Activated naive CD4-positive, alpha-beta T cell treated with anti-CD3 and anti-CD28 coated beads, Interleukin-2, amount 50 U/mL, for 72 hours (primary cell): ENCODE data around the gene LRBA. TPM values are rescaled to one million over a fixed set of nuclear protein-coding genes. Genes with fewer than 3 reads are reported as not detected.

Experiments used
- ATAC-seq, 2 donors: fragments of 150-1000 bp; cut with Tn5 transposase; 2 replicates each; pipeline ENCODE4 v1.10.0; 2021; ENCODE audit warnings: mild to moderate bottlenecking in 2 of 2, moderate library complexity in 2 of 2
- DNase-seq, 2 donors: peaks; one replicate each; pipeline ENCODE4 v3.0.0; 2021 to 2022; ENCODE audit warnings: low spot score in 2 of 2
- H3K27ac Mint-ChIP-seq, 2 donors: one replicate each; pipeline ENCODE4 v1.8.0; 2022; ENCODE audit warnings: mild to moderate bottlenecking in 2 of 2, mixed read lengths in 2 of 2
- H3K36me3 Mint-ChIP-seq, 2 donors: one replicate each; pipeline ENCODE4 v1.8.0; 2022; ENCODE audit warnings: mixed read lengths in 2 of 2
- H3K9me3 Mint-ChIP-seq, 2 donors: one replicate each; pipeline ENCODE4 v1.8.0; 2022; ENCODE audit warnings: mixed read lengths in 2 of 2
- total RNA-seq, 2 donors: library from RNA; stranded (reverse); gene quantifications; one replicate each; pipeline ENCODE4 v1.2.3, GENCODE V29; 2022

Gene LRBA
- total RNA-seq, 2 donors from 2014 or later = 72.0 to 77.9 TPM

DNA sequence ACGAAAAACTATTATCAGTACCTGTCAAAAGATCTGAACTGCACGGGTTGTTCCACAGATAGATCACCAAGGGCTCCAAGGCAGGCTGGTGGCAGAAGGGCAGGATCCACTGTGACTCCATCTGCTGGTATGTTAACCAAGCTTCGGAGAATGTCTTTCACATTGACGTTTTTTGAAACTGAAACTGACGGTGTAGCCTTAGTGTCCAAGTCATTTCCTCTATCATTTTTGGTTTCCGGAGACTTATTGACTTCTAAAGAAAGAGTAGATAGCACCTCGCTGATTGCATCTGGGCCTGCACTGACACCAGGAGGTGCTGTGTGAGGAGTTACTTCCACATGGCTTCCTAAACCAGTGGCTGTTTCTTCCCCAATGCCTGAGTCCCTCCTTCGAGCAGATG lies 186.9 kb downstream of the LRBA start:
- ATAC-seq = peak; percentile 83 to 92
- Mint-ChIP-seq H3K27ac (no peak overlapping the region), H3K36me3 (peaks cover 26% of the 10 kb centered on the region in 2 donors), H3K9me3 (no peaks in the 10 kb centered on the region)
- DNase-seq = no peak

DNA sequence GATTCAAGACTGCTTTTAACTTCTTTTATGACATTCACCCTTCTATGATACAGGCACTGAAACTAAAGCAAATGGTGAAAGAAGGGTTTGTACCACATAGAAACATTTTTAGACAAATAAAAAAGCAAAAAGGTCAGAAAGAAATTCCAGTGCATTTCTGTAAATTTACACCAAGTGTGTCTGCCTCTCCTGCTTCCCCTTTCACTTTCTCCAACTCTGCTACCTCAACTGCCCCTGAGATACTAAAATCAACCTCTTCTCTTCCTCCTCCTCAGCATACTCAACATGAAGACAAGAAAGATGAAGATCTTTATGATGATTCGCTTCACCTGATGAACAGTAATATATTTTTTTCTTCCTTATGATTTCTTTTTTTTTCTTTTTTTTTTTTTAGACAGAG lies 187.9 kb downstream of the LRBA start:
- ATAC-seq (no peak), DNase-seq (no peak)
- peak overlapping the region; percentile 15 to 31 for H3K27ac Mint-ChIP-seq
- H3K36me3 Mint-ChIP-seq = peaks cover 26% of the 10 kb centered on the region in 2 donors
- no peaks in the 10 kb centered on the region for H3K9me3 Mint-ChIP-seq

DNA sequence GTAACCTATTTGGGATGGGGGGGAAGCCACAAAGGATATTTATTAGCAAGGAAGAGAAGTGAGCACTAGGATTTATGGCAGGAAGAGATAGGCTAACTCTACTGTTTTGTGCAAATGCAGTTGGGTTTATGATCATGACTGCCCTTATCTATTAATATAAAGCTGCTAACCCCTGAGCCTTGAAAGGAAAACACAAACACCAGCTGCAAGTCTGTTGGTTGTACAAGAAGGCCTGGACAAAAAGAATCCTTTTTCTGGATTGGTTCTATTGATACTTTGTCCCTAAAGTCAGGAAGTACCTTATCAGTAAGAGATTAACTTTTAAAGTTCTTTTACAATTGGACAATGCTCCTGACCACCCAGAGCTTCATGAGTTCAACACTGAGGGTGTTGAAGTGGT lies 188.8 kb downstream of the LRBA start:
- H3K36me3 Mint-ChIP-seq = peaks cover 26% of the 10 kb centered on the region in 2 donors
- ATAC-seq (no peak), DNase-seq (no peak)
- no peaks in the 10 kb centered on the region for H3K9me3 Mint-ChIP-seq
- H3K27ac Mint-ChIP-seq = peak overlapping the region in 1 of 2 donors; percentile 9

DNA sequence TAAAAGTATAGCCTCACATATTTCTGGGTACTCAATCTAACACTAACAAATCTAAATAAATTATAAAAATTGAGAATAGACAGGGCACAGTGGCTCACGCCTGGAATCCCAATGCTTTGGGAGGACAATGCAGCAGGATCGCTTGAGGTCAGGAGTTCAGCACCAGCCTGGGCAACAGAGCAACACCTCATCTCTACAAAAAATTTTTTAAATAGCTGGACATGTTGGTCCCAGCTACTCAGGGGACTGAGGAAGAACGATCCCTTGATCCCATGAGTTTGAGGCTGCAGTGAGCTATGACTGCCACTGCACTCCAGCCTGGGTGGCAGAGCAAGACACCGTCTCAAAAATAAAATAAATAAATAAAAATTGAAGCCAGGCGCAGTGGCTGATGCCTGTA lies 192.7 kb downstream of the LRBA start:
- ATAC-seq (no peak), DNase-seq (no peak)
- Mint-ChIP-seq H3K9me3 (no peaks in the 10 kb centered on the region), H3K36me3 (peaks cover 19 to 31% of the 10 kb centered on the region in 2 donors), H3K27ac (no peak overlapping the region)

DNA sequence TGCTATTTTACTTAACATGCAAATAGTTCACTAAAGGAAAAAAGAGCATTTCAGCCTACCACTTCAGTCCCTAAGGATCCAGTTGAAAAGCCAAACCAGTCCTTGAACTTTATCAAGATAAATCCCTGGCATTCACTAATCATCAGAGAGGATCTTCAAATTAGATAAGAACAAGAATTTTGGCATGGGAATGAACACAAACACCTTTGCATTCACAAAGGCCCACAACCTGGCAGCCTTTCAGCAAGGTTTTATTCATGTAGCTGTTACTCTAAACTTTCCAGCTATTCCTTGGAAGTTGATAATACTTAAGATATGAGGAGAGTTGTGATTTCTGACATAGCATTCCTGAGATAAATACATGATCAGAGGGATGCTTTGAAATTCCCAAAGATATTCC lies 193.4 kb downstream of the LRBA start:
- DNase-seq (no peak), ATAC-seq (no peak)
- Mint-ChIP-seq H3K36me3 (peaks cover 12 to 25% of the 10 kb centered on the region in 2 donors), H3K9me3 (no peaks in the 10 kb centered on the region), H3K27ac (no peak overlapping the region)

DNA sequence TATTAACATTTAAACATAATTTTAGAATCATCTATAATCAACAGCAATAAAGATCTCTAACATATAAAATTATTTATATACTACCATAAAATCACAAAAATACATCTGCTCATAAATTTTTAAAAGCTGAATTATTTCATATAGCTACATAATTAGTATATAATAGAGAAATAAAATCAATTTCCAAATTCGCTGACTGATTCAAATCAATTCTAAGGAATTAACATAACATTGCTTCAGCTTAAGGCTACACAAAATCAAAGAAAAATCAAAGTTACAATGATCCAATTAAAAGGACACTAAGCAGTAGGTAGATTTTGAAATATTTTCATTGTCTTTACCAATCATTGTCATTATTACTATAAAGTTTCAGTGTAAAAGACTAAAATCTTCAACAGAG lies 194.7 kb downstream of the LRBA start:
- no peak overlapping the region for H3K27ac Mint-ChIP-seq
- ATAC-seq (no peak), DNase-seq (no peak)
- peaks cover 0 to 13% of the 10 kb centered on the region in 2 donors for H3K36me3 Mint-ChIP-seq
- H3K9me3 Mint-ChIP-seq = no peaks in the 10 kb centered on the region

DNA sequence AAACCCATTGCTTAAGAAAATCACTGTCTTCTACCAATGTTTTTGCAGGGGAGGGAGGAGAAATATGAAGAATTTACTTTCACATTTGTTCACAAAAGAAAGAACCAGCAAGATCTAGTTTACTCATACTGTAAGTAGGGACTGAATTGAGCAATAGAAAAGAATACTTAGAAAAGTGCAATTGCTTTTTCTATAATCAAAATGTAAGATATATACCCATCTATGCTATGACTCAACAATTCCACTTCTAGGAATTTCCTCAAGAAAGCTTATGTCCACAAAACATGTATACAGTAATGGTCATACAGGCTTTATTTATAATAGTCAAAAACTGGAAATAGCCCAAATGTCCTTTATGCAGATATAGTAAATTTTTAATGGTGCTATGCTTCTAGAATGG lies 196.4 kb downstream of the LRBA start:
- peaks cover 0 to 13% of the 10 kb centered on the region in 2 donors for H3K36me3 Mint-ChIP-seq
- ATAC-seq = peak; percentile 45 to 89
- no peak for DNase-seq
- H3K27ac Mint-ChIP-seq = peak overlapping the region in 1 of 2 donors; percentile 1
- no peaks in the 10 kb centered on the region for H3K9me3 Mint-ChIP-seq

DNA sequence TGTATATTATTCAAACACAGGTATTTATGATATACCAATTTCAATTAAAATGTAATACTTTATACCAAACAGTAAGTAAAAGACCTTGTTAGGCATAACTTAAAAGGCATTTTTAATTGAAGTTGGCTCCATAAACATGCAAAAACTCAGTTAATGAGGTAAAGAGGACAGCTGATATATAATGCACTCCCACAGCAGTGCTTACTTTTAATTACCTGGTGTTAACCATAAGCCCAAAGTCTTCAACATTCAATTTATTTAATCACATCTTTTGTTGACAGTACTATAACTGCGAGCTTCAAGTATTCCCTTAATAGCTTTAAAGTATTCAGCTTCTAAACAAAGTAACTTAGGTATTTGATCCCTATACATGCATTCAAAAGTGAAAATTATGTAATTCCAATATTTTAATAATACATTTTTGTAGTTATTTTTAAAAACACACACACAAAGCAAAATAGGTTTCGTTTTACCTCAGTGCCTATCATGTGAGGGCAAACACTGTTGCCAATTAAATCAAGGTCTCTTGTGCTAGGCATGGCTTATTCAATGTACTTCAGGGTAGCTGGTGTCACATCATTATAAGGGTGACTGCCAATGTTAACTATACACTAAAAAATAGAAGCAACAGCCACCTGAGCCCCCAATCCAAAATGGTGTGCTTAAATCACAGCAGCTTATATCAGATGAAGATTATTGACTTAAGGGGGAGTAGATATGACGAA lies 197.1 kb downstream of the LRBA start:
- peak in 1 of 2 donors; percentile 32 for ATAC-seq
- no peaks in the 10 kb centered on the region for H3K9me3 Mint-ChIP-seq
- DNase-seq = no peak
- no peak overlapping the region for H3K27ac Mint-ChIP-seq
- peaks cover 0 to 13% of the 10 kb centered on the region in 2 donors for H3K36me3 Mint-ChIP-seq

DNA sequence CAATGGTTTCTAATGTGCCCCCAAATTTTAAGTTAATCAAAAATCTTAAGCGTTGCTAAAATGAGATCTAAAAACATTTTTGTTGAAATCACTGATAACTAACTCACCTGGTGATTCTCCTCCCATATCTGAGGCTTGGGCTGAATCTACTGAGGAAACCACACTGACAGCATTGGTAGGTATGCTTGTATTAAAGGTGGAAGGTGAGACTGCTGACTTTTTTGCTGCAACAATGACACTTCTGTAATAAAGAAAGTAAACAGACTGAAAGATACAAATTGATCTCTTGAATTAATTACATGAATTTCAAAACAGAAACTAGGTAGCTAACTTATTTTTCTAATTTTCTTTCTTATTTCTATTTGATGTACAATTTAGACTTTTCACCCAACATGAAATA lies 198.1 kb downstream of the LRBA start:
- no peak for ATAC-seq
- H3K27ac Mint-ChIP-seq = no peak overlapping the region

DNA sequence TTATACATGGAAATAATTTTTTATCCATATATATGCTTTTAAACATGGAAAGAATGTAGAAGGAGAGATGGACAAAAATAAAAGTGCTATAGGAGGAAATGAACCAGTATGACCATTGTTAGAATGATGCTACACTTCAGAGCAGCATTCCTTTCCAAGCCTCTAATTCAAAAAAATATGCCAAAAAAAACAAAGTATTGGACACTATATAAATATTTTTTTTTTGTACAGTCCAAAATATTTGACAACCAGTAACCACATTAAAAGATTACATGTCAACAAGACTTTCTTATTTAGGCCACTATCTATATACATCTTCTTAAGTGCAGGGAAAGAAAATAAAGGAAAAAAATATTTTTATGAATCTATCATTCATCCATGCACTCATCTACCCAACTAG lies 198.6 kb downstream of the LRBA start:
- Mint-ChIP-seq H3K27ac (no peak overlapping the region), H3K36me3 (peaks cover 4 to 13% of the 10 kb centered on the region in 2 donors), H3K9me3 (no peaks in the 10 kb centered on the region)
- ATAC-seq (no peak), DNase-seq (no peak)

More for the DNA sequence above, 198.1 kb downstream of the LRBA start:
- no peak for DNase-seq
- Mint-ChIP-seq H3K36me3 (peaks cover 0 to 13% of the 10 kb centered on the region in 2 donors), H3K9me3 (no peaks in the 10 kb centered on the region)

DNA sequence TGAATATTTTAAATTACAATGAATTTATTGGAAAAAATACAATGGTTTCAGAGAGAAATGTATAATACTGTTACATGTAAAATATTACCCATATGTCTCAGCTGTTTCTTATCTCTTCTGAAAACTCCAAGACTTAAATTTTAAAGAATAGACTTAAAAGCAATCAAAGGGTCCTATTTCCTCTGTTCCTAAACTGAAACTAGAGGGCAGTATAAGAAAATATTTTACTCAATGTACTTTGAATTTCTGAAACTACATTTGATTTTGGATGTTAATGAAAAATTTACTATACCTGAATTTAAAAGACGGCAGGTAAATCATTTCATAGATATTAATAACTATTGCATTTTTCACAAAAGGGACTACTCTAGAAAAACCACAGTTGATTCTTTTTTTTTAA lies 200.2 kb downstream of the LRBA start:
- H3K27ac Mint-ChIP-seq = no peak overlapping the region
- DNase-seq (no peak), ATAC-seq (no peak)
- H3K9me3 Mint-ChIP-seq = no peaks in the 10 kb centered on the region
- peaks cover 13 to 15% of the 10 kb centered on the region in 2 donors for H3K36me3 Mint-ChIP-seq

DNA sequence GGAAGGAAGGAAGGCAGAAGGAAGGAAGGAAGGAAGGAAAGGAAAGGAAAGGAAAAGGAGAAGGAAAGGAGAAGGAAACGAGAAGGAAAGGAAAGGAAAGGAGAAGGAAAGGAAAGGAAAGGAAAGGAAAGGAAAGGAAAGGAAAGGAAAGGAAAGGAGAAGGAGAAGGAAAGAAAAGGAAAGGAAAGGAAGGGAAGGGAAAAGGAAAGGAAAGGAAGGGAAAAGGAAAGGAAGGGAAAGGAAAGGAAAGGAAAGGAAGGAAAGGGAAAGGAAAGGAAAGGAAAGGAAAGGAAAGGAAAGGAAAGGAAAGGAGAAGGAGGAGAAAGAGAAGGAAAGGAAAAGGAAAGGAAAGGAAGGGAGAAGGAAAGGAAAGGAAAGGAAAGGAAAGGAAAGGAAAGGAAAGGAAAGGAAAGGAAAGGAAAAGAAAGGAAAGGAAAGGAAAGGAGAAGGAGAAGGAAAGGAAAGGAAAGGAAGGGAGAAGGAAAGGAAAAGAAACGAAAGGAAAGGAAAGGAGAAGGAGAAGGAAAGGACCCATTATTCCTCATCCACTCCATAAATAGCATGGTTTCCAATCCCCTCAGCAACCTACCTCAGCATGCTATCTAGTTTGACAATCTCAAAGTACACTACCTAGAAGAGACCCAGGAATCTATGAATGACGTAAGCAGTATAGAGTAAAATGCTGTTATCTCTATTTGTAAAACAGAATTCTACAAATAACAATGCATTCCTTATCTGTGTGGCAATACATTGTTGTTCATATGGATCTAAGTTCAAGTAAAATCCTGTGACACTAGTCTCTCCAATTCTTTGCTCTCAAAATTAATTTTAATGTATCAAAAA lies 209.7 kb downstream of the LRBA start:
- DNase-seq (no peak), ATAC-seq (no peak)
- H3K36me3 Mint-ChIP-seq = peaks cover 6 to 15% of the 10 kb centered on the region in 2 donors
- no peaks in the 10 kb centered on the region for H3K9me3 Mint-ChIP-seq
- peak overlapping the region in 1 of 2 donors; percentile 73 for H3K27ac Mint-ChIP-seq

DNA sequence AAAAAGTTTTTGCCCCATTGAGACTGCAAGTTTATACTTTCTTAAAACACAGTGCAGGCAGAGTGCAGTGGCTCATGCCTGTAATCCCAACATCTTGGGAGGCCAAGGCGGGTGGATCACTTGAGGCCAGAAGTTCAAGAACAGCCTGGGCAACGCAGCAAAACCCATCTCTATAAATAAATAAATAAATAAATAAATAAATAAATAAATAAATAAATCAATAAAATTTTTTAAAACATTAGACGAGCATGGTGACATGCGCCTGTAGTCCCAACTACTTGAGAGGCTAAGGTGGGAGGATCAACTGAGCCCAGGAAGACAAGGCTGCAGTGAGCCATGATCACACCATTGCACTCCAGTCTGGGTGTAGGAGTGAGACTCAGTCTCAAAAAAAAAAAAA lies 213.3 kb downstream of the LRBA start:
- no peak for DNase-seq
- Mint-ChIP-seq H3K9me3 (no peaks in the 10 kb centered on the region), H3K27ac (no peak overlapping the region), H3K36me3 (peaks cover 5 to 10% of the 10 kb centered on the region in 2 donors)
- no peak for ATAC-seq

DNA sequence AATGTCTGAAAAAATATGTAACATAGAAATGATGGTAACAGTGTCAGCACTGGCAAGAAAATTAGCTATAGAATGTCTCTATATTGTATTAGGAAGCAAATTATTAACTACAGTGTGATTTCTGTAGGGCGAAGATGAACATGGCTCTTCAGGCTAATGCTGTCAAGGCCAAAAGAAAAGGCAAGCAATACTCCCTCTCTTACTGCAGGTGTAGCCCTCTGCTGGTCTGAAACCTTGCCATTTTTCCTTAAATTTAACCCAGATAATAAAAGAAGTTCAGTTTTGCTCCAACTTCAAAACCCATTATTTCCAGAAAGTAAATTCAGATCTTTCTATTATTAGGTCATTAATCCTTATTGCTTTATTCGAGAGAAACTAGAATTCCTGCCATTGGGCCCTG lies 215.9 kb downstream of the LRBA start:
- no peaks in the 10 kb centered on the region for H3K9me3 Mint-ChIP-seq
- no peak for ATAC-seq
- no peak overlapping the region for H3K27ac Mint-ChIP-seq
- peaks cover 0 to 4% of the 10 kb centered on the region in 2 donors for H3K36me3 Mint-ChIP-seq
- no peak for DNase-seq

DNA sequence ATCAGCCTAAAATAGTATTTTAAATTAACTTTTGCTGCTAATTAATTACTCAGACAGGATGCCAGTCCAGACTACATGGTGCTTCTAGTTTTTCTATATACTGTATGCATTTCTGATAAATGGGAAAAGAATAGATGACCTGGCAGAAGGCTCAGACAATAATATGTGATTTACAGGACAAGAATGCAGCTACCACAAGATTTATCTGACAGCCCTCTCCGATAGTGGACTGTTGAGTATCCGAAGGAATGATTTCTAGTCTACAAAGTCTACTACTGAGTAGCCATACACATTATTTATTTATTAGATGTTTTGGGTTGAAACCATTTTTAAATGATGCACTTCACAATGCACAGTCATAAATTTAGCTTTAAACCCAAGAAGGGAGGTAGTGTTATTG lies 220.4 kb downstream of the LRBA start:
- H3K9me3 Mint-ChIP-seq = no peaks in the 10 kb centered on the region
- peaks cover 0 to 4% of the 10 kb centered on the region in 2 donors for H3K36me3 Mint-ChIP-seq
- DNase-seq (no peak), ATAC-seq (no peak)
- H3K27ac Mint-ChIP-seq = no peak overlapping the region

DNA sequence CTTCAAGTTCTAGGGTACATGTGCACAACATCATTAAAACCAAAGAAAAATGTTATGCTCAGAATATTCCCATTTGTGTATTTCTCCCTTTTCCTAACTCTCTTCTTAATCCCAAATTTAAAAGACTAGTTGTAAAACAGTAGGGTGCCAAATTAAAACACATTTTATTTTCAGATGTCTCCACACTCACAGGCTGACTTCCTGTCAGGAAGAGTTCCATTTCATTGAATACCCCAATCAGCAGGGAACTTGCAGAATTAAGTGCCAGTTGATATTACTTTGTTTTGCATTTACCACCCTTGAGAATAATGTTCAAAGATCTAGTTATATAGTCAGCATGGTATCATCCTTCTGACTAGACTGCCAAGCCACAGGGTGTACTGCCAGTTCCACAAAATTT lies 225.2 kb downstream of the LRBA start:
- Mint-ChIP-seq H3K9me3 (no peaks in the 10 kb centered on the region), H3K36me3 (no peaks in the 10 kb centered on the region), H3K27ac (no peak overlapping the region)
- DNase-seq (no peak), ATAC-seq (no peak)

DNA sequence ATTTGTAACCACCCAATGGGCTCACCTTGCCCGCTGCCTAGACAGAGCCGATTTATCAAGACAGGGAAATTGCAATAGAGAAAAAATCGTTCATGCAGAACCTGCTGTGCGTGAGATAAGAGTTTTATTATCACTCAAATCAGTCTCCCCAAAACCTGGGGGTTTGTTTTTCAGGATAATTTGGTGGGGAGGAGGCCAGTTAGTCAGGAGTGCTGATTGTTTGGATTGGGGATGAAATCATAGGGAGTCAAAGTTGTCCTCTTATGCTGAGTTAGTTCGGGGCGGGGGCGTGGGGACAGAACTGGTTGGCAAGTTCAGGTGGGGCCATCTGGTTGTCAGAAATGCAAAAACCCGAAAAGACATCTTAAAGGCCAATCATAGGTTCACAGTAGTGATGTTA lies 230.1 kb downstream of the LRBA start:
- no peak for ATAC-seq
- H3K36me3 Mint-ChIP-seq = no peaks in the 10 kb centered on the region
- no peak overlapping the region for H3K27ac Mint-ChIP-seq
- DNase-seq = no peak
- no peaks in the 10 kb centered on the region for H3K9me3 Mint-ChIP-seq

DNA sequence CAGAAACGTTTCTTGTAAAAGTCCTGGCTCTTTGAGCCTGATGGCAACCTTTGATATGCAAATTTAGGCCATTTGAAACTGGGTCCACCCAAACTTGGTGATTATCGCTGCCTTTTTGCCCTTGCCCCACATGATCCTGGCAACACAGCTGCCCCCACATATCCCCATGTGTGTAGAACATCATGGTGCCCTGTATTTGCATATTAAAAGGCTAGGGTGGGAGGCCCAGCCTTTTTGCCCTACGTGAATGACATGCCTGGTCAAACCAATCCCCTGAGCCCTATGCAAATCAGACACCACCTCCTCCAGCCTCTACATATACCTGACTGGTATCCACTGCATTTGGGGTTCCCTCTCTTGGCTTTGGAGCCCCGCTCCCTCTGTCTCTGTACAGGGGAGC lies 230.8 kb downstream of the LRBA start:
- Mint-ChIP-seq H3K27ac (no peak overlapping the region), H3K36me3 (no peaks in the 10 kb centered on the region), H3K9me3 (no peaks in the 10 kb centered on the region)
- ATAC-seq (no peak), DNase-seq (no peak)
